ENCODE measurements around the gene LRP8.

- TF ChIP-seq EP300 (IDR thresholded peaks at IDR 0.05): no peak
- no peak for TF ChIP-seq CTCF (IDR thresholded peaks at IDR 0.05)
- TF ChIP-seq POLR2A (IDR thresholded peaks at IDR 0.05): no peak
These were observed 39.8 kb upstream of the LRP8 start for GRCh38 chr1:53367503-53368313.

Data from gastroesophageal sphincter (tissue), 3 donors.